GM12891 (cell line): ENCODE results near the gene NUP93.

Experiments used
- PAX5 ChIP-seq: IDR thresholded peaks from 2 replicates; pipeline ENCODE4 v1.6.1; 2011; ENCODE audit warnings: low read length, moderate library complexity, mild to moderate bottlenecking; ENCODE audit not compliant: insufficient read depth, severe bottlenecking
- POLR2A ChIP-seq: IDR thresholded peaks from 2 replicates; pipeline ENCODE4 v1.6.1; 2011; ENCODE audit warnings: low read depth, low read length, control low read depth
- POLR2AphosphoS5 ChIP-seq: IDR thresholded peaks from 2 replicates; pipeline ENCODE4 v1.6.1; 2011; ENCODE audit warnings: low read depth, low read length, control low read depth
- POU2F2 ChIP-seq: IDR thresholded peaks from 2 replicates; pipeline ENCODE4 v1.6.1; 2011; ENCODE audit warnings: low read depth, mild to moderate bottlenecking, control low read depth, low read length, moderate library complexity
- SPI1 ChIP-seq: IDR thresholded peaks from 2 replicates; pipeline ENCODE4 v1.6.1; 2011; ENCODE audit warnings: low read depth, low read length, control low read depth
- TAF1 ChIP-seq: IDR thresholded peaks from 2 replicates; pipeline ENCODE4 v1.6.1; 2011; ENCODE audit warnings: low read depth, low read length, control low read depth

- TF ChIP-seq POLR2AphosphoS5 (no peak), SPI1 (no peak), TAF1 (no peak), POLR2A (no peak), PAX5 (no peak), POU2F2 (no peak)
Observed at GRCh38 chr16:56773532-56773931, 43.6 kb downstream of the NUP93 start.
